HG03159 (cell line): ENCODE results near the gene TPM2.
A peak's percentile ranks its signal among the peaks of the same experiment; 100 is the strongest.

Experiments
- ATAC-seq: cut with Tn5 transposase; IDR thresholded peaks from one replicate; pipeline ENCODE4 v1.9.1; 2021; ENCODE audit warnings: mild to moderate bottlenecking, moderate library complexity; ENCODE audit not compliant: unreplicated experiment

TPM2 gene

DNA sequence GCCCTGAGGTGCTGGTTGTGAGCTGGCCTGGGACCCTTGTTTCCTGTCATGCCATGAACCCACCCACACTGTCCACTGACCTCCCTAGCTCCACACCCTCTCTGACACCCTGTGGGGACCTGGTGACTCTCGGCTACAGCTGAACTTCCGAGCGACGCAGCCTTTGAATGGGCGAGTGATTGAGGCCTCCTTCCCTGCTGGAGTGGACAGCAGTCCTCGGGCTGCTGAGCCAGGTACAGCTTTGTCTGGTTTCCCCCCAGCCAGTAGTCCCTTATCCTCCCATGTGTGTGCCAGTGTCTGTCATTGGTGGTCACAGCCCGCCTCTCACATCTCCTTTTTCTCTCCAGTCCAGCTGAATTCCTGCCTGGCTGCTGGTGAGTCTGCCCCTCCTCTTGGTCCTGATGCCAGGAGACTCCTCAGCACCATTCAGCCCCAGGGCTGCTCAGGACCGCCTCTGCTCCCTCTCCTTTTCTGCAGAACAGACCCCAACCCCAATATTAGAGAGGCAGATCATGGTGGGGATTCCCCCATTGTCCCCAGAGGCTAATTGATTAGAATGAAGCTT is 9.9 kb downstream of the TPM2 start:
- no peak for ATAC-seq

DNA sequence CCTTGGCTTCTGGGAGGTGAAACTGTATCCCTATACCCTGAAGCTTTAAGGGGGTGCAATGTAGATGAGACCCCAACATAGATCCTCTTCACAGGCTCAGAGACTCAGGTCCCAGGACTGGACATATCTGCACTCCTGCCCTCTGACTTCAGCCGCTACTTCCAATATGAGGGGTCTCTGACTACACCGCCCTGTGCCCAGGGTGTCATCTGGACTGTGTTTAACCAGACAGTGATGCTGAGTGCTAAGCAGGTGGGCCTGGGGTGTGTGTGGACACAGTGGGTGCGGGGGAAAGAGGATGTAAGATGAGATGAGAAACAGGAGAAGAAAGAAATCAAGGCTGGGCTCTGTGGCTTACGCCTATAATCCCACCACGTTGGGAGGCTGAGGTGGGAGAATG is 10.6 kb downstream of the TPM2 start:
- ATAC-seq = no peak

DNA sequence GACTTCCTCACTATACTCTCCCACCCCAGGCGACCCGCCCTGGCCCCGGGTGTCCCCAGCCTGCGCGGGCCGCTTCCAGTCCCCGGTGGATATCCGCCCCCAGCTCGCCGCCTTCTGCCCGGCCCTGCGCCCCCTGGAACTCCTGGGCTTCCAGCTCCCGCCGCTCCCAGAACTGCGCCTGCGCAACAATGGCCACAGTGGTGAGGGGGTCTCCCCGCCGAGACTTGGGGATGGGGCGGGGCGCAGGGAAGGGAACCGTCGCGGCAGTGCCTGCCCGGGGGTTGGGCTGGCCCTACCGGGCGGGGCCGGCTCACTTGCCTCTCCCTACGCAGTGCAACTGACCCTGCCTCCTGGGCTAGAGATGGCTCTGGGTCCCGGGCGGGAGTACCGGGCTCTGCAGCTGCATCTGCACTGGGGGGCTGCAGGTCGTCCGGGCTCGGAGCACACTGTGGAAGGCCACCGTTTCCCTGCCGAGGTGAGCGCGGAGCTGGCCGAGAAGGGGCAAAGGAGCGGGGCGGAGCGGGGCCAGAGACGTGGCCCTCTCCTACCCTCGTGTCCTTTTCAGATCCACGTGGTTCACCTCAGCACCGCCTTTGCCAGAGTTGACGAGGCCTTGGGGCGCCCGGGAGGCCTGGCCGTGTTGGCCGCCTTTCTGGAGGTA is 13.9 kb downstream of the TPM2 start:
- ATAC-seq = no peak

- ATAC-seq = no peak
These were observed 14.5 kb downstream of the TPM2 start for GRCh38 chr9:35675204-35675603.

DNA sequence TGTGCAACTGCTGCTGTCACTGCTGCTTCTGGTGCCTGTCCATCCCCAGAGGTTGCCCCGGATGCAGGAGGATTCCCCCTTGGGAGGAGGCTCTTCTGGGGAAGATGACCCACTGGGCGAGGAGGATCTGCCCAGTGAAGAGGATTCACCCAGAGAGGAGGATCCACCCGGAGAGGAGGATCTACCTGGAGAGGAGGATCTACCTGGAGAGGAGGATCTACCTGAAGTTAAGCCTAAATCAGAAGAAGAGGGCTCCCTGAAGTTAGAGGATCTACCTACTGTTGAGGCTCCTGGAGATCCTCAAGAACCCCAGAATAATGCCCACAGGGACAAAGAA is 15.7 kb downstream of the TPM2 start:
- ATAC-seq = no peak

- ATAC-seq = no peak
These were observed 16.3 kb downstream of the TPM2 start, which contains the start of gene CA9 for GRCh38 chr9:35673132-35674024. CA9 (plus strand) TSS chr9:35673928; CDS start chr9:35673960, 32 bp downstream.

GRCh38 chr9:35669331-35670145 is 20.2 kb downstream of the TPM2 start:
- ATAC-seq = no peak

GRCh38 chr9:35667939-35668338 is 21.8 kb downstream of the TPM2 start:
- ATAC-seq = no peak

- ATAC-seq = no peak
These were observed 23.2 kb downstream of the TPM2 start for GRCh38 chr9:35666549-35666948.

GRCh38 chr9:35666045-35666444 is 23.7 kb downstream of the TPM2 start:
- ATAC-seq = no peak

- ATAC-seq = no peak
These were observed 24.3 kb downstream of the TPM2 start for GRCh38 chr9:35665471-35665818.

DNA sequence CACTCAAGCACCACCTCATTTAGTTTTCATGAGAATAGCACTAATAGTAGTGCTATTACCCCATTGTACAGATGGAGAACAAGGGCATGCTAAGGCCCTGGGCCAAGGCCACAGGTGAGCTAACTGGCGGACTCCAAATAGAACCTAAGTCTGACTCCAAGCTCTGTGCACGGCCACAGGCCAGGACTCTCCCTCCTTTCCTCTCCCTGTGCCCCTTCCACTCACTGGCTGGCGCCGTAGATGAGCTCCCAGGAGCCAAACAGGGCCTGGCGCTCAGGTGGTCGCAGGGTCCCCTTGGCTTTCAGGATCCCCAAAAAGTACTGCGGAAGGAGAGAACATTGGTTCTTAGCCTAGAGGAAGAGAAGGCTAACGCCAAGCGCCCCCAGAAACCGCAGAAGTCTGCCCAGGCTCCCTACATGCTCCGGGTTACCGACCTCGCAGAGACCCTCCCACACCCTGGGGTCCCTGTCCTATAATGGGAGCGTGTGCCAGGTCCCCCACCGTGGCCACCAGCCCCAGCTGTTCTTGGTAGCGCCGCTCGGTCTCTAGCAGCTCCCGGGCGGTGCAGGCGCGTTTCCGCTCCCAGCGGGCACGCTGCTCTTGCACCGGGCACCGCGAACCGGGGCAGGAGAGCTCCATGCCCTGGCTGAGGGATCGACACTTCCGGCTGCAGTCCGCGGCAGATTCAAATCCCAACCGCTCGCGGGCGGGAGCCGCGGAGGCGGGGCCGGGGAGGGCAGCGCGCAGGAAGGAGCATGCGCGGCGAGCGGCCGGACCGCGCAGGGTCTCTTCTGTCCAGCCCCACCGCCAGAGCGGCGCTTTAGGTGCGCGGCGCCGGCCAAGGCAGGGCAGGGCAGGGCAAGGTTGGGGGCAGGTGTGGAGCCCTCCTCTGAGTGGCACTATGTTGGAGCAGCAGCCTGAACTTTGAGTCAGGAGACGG is 24.9 kb downstream of the TPM2 start, which contains the start of gene ARHGEF39:
Gene ARHGEF39 (minus strand): TSS at position 665 of the 940 bp plus-strand sequence. CDS start 26 bp downstream, at position 639.
- ATAC-seq = peak; percentile 66

- ATAC-seq = no peak
These were observed 27.3 kb downstream of the TPM2 start for GRCh38 chr9:35662437-35662836.

DNA sequence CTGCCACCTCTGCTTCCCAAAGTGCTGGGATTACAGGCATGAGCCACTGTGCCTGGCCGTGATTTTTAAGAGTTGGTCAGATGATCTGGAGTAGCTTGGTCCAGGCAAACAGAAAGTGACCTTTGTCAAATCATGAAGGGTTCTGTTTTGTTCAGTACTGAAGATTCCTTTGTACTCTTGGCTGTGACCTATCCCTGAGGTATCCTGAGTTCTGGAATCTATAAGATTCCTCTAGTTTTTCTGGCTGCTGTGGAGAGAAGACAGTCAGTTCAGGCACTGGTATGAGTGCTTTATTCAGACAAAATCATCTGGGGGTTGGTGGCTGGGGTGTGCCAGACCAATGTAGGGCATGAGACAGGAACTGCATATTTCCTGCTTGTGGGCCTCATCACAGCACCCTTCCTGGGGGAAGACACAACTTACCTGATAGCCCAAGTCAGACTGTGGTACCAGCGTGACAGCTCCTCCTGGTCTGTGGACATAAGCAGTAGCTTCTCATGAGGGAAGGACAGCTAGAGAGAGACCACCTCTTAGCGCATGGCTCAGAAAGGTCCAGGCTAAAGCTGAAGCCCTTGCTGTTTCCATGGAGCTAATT is 27.9 kb downstream of the TPM2 start:
- no peak for ATAC-seq

DNA sequence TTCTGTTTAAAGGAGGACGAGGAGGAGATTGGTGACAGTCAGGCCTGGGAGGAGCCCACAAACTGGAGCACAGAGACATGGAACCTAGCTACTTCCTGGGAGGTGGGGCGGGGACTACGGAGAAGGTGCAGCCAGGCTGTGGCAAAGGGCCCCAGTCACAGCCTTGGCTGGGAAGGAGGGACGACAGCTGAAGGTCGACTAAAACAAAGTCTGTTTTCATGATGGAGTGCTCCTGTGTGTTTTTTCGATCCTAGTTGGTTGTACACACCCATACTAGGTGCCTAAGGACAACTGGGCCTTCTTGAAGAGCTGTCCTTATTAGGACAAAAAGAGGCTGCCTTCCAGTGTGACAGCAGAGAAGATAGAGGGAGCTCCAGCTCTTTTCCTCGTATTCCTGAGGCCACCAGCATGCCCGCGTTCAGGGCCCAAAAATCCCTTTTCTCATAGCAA is 28.7 kb downstream of the TPM2 start:
- ATAC-seq = no peak

DNA sequence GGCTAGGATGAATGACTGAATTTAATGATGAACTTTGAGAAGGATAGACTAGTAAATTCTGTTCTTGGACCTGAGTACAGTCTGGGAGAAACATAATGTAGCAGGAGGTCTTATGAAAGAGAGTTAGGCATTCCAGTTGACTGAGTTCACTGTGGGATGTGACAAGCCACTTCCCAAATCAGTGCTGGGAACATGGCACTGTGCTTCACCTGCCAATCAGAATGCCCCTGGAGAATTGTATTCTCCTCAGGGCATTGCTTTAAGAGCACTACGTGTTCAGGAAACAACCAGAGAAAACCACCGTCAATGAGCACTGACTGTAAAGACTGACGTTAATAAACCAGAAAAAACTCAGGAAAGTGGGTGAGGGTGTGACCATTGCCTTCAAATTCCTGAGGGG is 30.4 kb downstream of the TPM2 start:
- ATAC-seq = no peak

DNA sequence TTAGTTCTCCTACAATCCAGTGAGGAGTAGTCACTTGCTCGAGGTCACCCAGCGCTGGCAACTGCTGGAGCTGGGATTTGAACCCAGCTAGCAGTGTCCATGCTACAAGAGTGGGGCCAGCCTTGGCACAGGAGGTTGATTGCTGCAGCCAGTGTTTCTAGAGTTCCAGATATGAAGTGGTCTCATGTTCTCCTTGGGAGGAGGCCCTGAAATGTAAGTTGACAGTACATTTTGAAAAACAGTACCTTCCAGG is 30.8 kb downstream of the TPM2 start:
- no peak for ATAC-seq

DNA sequence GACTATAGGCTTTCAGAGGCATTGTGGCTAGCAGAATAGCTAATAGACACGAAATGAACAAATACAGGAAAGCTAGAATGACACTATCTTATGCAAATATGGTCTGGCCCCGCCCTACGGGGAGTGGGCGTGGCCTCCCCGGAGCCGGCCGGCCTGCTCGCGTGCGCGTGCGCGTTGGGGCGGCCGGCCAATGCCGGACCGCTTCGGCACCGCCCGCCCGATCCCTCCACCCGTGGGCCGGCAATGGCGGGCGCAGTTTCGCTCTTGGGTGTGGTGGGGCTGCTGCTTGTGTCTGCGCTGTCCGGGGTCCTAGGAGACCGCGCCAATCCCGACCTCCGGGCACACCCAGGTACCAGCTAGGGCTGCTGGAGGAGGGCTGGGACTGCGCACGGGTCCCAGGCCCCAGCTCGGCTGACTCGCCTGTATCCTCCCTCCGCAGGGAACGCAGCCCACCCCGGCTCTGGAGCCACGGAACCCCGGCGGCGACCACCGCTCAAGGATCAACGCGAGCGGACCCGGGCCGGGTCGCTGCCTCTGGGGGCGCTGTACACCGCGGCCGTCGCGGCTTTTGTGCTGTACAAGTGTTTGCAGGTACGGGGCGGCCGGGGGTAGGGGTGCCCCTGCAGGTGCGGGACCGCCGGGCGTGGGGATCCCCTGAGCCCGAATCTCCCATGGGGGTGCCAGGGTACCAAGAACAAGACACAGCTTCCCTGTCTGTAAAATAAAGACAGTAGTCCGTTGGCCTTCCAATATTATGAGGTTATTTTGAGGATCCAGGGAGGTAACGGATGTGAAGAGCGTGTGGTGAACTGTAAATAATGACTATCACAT is 31.4 kb downstream of the TPM2 start, which contains the start of gene CCDC107:
Gene CCDC107 (plus strand): TSS at position 156 of the 831 bp plus-strand sequence. CDS start 88 bp downstream, at position 244.
- peak; percentile 61 for ATAC-seq
